Panc1 (cell line): ENCODE results near the gene HSD17B3. TPM values are rescaled to one million over a fixed set of nuclear protein-coding genes. Genes with fewer than 3 reads are reported as not detected.

ENCODE experiments used
- ATAC-seq: fragments of 200-7000 bp; cut with Tn5 transposase; 2 replicates; pipeline ENCODE4 v1.9.1; 2020; ENCODE audit warnings: mild to moderate bottlenecking, moderate library complexity
- Bru-seq: library from RNA; stranded (reverse); fragments of 400-500 nt; gene quantifications from one replicate; lab custom pipeline; 2021; lab: Mats Ljungman, UMichigan
- BruChase-seq, 2 experiments: library from RNA; stranded (reverse); fragments of 400-500 nt; gene quantifications; one replicate each; lab custom pipeline; 2021; lab: Mats Ljungman, UMichigan
- BruUV-seq: library from RNA; stranded (reverse); fragments of 400-500 nt; replicated peaks from 2 replicates; lab custom pipeline; 2021; lab: Mats Ljungman, UMichigan
- CTCF ChIA-PET: fragments of 300-600 bp; sonication (Branson Sonifier 250); formaldehyde crosslinking; loops from one replicate; lab custom pipeline; 2022; ENCODE audit warnings: antibody characterized with exemption; lab: Charles Lee
- POLR2A ChIA-PET: fragments of 300-600 bp; sonication (Branson Sonifier 250); formaldehyde crosslinking; loops from one replicate; lab custom pipeline; 2022; ENCODE audit warnings: antibody characterized with exemption; lab: Charles Lee
- DNase-seq: peaks from one replicate; pipeline ENCODE4 v3.0.0-alpha.2; 2010; ENCODE audit warnings: low read depth, low spot score
- H3K27ac ChIP-seq: 2 replicates; pipeline ENCODE4 v1.5.1; 2011; ENCODE audit warnings: mild to moderate bottlenecking, low read length, inconsistent platforms
- H3K27me3 ChIP-seq: fragments of 200-500 bp; sonication (Bioruptor generic); 2 replicates; pipeline ENCODE4 v1.6.0; 2014; ENCODE audit warnings: low read length, inconsistent platforms; ENCODE audit not compliant: control insufficient read depth, insufficient read depth
- H3K36me3 ChIP-seq: fragments of 200-500 bp; sonication (Bioruptor generic); 2 replicates; pipeline ENCODE4 v1.5.1; 2014; ENCODE audit warnings: inconsistent platforms, mild to moderate bottlenecking, low read length, moderate library complexity; ENCODE audit not compliant: control insufficient read depth, insufficient read depth
- H3K4me1 ChIP-seq: 2 replicates; pipeline ENCODE4 v1.5.1; 2011; ENCODE audit warnings: inconsistent platforms, mild to moderate bottlenecking, low read length, moderate library complexity; ENCODE audit not compliant: control insufficient read depth, insufficient read depth
- H3K4me3 ChIP-seq, 2 experiments: 2 replicates each; pipeline ENCODE4 v1.5.1; 2011 to 2012; ENCODE audit warnings: low read depth in 2 of 2, low read length in 2 of 2, mild to moderate bottlenecking in 2 of 2, inconsistent platforms in 1 of 2, moderate library complexity in 1 of 2
- H3K9me3 ChIP-seq: fragments of 200-500 bp; sonication (Bioruptor generic); 2 replicates; pipeline ENCODE4 v1.5.1; 2014; ENCODE audit warnings: low read depth, mild to moderate bottlenecking, inconsistent platforms, low read length, moderate library complexity; ENCODE audit not compliant: control insufficient read depth, insufficient read depth
- CTCF ChIP-seq: fragments of 450-650 bp; IDR thresholded peaks from 2 replicates; pipeline ENCODE4 v1.5.1; 2017; ENCODE audit warnings: mild to moderate bottlenecking
- POLR2AphosphoS5 ChIP-seq: IDR thresholded peaks from 2 replicates; pipeline ENCODE4 v1.6.1; 2012; ENCODE audit warnings: mild to moderate bottlenecking, low read depth, low read length, moderate library complexity
- REST ChIP-seq, 2 experiments: IDR thresholded peaks; 2 replicates each; pipeline ENCODE4 v1.6.1; 2011 to 2012; ENCODE audit warnings: low read depth in 2 of 2, control low read depth in 1 of 2, low read length in 1 of 2, mild to moderate bottlenecking in 1 of 2, moderate library complexity in 1 of 2; ENCODE audit not compliant: insufficient read depth in 1 of 2
- SIN3A ChIP-seq: IDR thresholded peaks from 2 replicates; pipeline ENCODE4 v1.6.1; 2012; ENCODE audit warnings: low read depth, mild to moderate bottlenecking, low read length, moderate library complexity, borderline replicate concordance; ENCODE audit not compliant: insufficient read depth
- TCF7L2 ChIP-seq: IDR thresholded peaks from 2 replicates; pipeline ENCODE4 v1.6.1; 2011; ENCODE audit warnings: mild to moderate bottlenecking, low read depth, low read length, inconsistent platforms
- in situ Hi-C: cut with HindIII; loops from 2 replicates; pipeline ENCODE4 v1.10.0; 2016; ENCODE audit warnings: low sequenced_read_pairs, low pct_unique_long_range_greater_than_20kb
- intact Hi-C: fragments of 100-400 bp; cut with micrococcal nuclease; formaldehyde crosslinking; loops from one replicate; pipeline ENCODE4 v1.10.0; 2022; ENCODE audit not compliant: unreplicated experiment
- long read RNA-seq: library from polyadenylated mRNA; unstranded; transcript quantifications from one replicate; pipeline ENCODE4 v2.0.0, GENCODE V29; 2021; ENCODE audit not compliant: unreplicated experiment
- polyA plus RNA-seq: library from polyadenylated mRNA; unstranded; fragments of >200 nt; gene quantifications from one replicate; pipeline ENCODE4 v1.2.1, GENCODE V29; 2012; ENCODE audit warnings: missing spikeins; ENCODE audit not compliant: insufficient read length
- total RNA-seq: library from RNA; stranded (reverse); gene quantifications from one replicate; pipeline ENCODE4 v1.2.1, GENCODE V29; 2021; ENCODE audit not compliant: unreplicated experiment

The HSD17B3 gene
- total RNA-seq (0.39 TPM), Bru-seq, nascent RNA (percentile 24 among the genes with signal in this experiment), BruChase-seq, experiment 1, labeled RNA remaining after a 2-hour chase (percentile 22 among the genes with signal in this experiment), BruChase-seq, experiment 2, labeled RNA remaining after a 6-hour chase (percentile 33 among the genes with signal in this experiment)
- polyA plus RNA-seq, result not detected
- long read RNA-seq, result 0 reads

GRCh38 chr9:96302021-96302420 lies at the start of gene HSD17B3:
HSD17B3 (minus strand) TSS chr9:96302176; CDS start chr9:96302104, 72 bp downstream.
- H3K4me3 ChIP-seq, result no peak within 1 kb of the TSS

GRCh38 chr9:96350866-96351265 lies 48.9 kb upstream of the HSD17B3 start:
- no TSS peak for BruUV-seq
- ChIA-PET CTCF (no interaction called here), POLR2A (no interaction called here)
- ATAC-seq (no peak), DNase-seq (no peak)
- in situ Hi-C loops (no loop called here), intact Hi-C loops (no loop called here)
- Histone ChIP-seq H3K27ac (no peak overlapping the region), H3K4me1 (no peaks in the 10 kb centered on the region), H3K27me3 (no peaks in the 10 kb centered on the region), H3K9me3 (no peaks in the 10 kb centered on the region), H3K36me3 (no peaks in the 10 kb centered on the region), H3K4me3 (no peak overlapping the region)
- TF ChIP-seq REST (IDR thresholded peaks at IDR 0.05; ENCODE audit: insufficient read depth in 1 of 2, low read depth in 2 of 2, low read length in 1 of 2), result no peak
- TF ChIP-seq POLR2AphosphoS5, result no peak
- TF ChIP-seq TCF7L2, result no peak
- no peak for TF ChIP-seq CTCF
- no peak for TF ChIP-seq SIN3A

More at GRCh38 chr9:96302021-96302420, at the start of gene HSD17B3:
- POLR2A ChIA-PET, result no interaction called here
- CTCF ChIA-PET, result no interaction called here
- H3K27ac ChIP-seq, result no peak within 1 kb of the TSS
- DNase-seq (no peak), ATAC-seq (no peak)
- H3K36me3 ChIP-seq, result no peaks in the 10 kb centered on the region
- no peaks in the 10 kb centered on the region for H3K27me3 ChIP-seq
- no peaks in the 10 kb centered on the region for H3K9me3 ChIP-seq
- TF ChIP-seq SIN3A (no peak), TCF7L2 (no peak), CTCF (no peak), REST (IDR thresholded peaks at IDR 0.05; ENCODE audit: insufficient read depth in 1 of 2, low read depth in 2 of 2, low read length in 1 of 2) (no peak), POLR2AphosphoS5 (no peak)
- no peaks in the 10 kb centered on the region for H3K4me1 ChIP-seq
- in situ Hi-C loops, result no loop called here
- intact Hi-C loops, result no loop called here
- no TSS peak for BruUV-seq
